Measurements from ENCODE around the gene PDLIM4.

DNA sequence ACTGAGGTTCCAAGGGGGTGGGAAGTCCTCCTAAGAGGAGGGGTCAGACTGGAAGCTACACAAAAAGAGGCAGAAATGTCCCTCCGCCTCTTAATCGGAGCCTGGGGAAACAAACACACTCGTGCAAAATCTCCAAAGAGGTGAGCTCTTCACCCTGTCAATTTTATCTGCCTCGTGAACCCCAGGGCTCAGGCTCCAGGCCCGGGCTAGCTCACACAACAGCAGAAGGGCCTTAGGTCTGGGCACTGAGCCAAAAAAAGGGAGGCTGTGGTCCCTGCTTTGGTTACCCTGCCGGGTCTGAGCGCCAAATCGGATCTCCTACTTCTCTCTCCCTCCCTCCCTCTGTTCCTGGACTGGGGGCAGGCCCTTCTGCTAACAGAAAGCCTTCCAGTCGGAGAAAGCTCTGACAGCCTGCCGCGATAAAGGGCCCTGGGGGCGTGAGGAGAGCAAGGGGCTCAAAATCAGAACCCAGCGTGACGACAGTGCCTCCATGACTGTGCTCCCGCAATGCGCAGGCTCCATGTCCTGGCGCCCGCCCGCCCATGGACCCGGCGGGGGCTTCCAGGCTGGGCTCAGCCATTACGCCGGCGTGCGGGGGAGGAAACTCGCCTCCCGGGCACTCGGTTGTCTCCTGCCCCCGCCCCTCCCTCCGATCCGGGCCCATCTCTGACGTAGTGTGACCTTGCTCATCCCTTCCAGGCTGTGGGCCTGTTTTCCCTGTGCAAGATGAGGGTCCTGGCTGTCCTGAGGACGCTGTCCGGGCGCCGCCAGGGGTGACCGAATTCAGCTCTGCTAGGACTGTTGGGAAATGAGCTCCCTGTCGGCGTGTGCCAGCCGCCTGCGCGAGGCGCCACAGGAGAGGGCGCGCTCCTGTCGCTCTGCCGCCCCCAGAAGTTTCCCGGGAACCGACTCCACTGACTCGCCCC is 35.8 kb downstream of the PDLIM4 start:
- TF ChIP-seq EZH2 (IDR thresholded peaks at IDR 0.05; ENCODE audit: insufficient read depth, poor library complexity, severe bottlenecking) (no peak), EZH2phosphoT487 (IDR thresholded peaks at IDR 0.05; ENCODE audit: insufficient read depth, low read depth) (no peak)

Data from GM23248 (cell line).